ENCODE measurements around the gene RASGRP1.

Gene RASGRP1

GRCh38 chr15:38557921-38558320 is 6.7 kb downstream of the RASGRP1 start:
- TF ChIP-seq CTCF (IDR thresholded peaks at IDR 0.05; ENCODE audit: low read depth, low read length) = no peak
- no peak for DNase-seq (ENCODE audit: extremely low read depth, low read depth)

GRCh38 chr15:38555686-38556334 is 8.8 kb downstream of the RASGRP1 start:
- DNase-seq (ENCODE audit: extremely low read depth, low read depth) = no peak
- TF ChIP-seq CTCF (IDR thresholded peaks at IDR 0.05; ENCODE audit: low read depth, low read length) = no peak

DNA sequence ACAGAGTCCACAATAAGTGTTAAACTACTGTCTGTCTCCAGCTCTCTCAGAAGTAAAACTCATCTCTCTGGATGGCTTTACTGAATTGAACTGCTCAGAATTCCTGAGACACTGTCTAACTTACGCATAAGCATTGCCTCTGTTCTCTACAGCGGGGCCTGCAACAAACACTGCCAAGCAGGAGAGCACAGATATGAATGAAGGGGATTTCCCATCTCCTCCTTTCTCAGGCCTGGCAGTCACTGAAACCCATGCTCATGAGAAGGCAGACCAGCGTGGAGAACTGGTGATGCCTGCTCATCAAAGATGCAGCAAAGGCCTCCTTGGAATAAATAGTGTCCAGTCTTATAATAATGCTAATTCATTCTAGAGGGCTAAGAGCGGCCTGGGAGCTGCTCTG is 10.3 kb downstream of the RASGRP1 start:
- no peak for DNase-seq (ENCODE audit: extremely low read depth, low read depth)
- no peak for TF ChIP-seq CTCF (IDR thresholded peaks at IDR 0.05; ENCODE audit: low read depth, low read length)

GRCh38 chr15:38553071-38553470 is 11.5 kb downstream of the RASGRP1 start:
- DNase-seq (ENCODE audit: extremely low read depth, low read depth) = no peak
- TF ChIP-seq CTCF (IDR thresholded peaks at IDR 0.05; ENCODE audit: low read depth, low read length) = no peak

DNA sequence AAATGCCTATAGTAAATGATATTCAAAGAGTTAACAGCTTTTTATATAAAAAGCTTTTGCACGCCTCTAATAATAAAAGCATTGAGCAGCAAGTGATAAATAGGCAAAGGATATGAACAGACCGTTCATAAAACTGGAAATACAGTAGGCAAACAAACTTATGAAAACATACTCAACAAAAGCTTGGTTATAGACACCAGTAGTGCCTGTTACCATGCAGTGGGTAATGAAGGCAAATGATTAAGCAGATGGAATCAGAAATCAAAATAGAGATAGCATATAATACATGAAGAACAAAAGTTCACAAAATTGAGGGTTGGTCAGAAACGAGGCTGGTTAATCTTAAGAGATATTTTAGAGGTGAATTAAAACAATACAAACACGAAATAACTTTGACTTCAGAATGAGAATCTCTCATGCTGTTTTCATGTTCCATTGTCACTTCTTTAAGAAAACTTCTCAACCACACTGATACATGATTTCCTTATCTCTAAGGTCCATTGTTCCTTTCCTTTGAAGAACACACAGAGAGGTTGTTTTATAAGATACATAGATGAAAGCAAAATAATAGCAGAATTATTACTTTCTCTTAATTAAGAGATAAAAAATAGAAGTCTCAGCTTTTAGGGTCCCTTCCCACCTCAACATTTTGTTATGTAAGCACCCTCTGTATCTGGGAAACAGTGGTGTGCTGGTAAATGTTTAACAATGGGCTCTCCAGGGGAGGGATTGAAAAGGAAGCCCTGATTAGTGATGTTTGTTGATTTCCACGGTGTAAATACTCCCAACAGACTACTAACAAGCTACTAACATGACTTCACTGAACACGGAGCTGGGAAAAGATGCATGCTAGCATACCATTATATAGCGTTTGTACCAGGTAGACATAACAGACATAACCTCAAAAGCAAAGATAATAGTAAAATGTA is 12.6 kb downstream of the RASGRP1 start:
- DNase-seq (ENCODE audit: extremely low read depth, low read depth) = no peak
- TF ChIP-seq CTCF (IDR thresholded peaks at IDR 0.05; ENCODE audit: low read depth, low read length) = no peak

DNA sequence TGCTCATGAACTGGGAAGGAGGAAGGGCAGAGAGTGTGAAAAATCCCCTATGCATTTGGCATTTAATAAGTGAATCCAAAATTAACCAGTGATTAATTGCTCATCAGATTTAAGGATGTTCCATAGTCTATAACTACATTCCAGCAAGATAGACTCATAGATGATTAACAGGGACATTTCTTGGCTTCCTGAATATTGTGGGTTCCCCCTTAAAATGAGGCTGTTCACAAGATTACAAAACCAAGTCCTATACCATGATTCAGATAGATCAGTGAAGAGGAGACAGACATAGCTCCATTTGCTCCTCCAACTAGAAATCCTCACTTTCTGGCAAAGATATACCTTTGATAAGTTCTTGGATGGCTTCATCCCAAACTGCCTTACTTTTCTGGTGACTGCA is 15.4 kb downstream of the RASGRP1 start:
- DNase-seq (ENCODE audit: extremely low read depth, low read depth) = no peak
- no peak for TF ChIP-seq CTCF (IDR thresholded peaks at IDR 0.05; ENCODE audit: low read depth, low read length)
